ENCODE data around the gene CDKN1A. TPM values are rescaled to one million over a fixed set of nuclear protein-coding genes. Genes with fewer than 3 reads are reported as not detected.

The CDKN1A gene
- total and polyA plus RNA-seq, 9 donors: 82.1 to 305 (median 134) TPM

DNA sequence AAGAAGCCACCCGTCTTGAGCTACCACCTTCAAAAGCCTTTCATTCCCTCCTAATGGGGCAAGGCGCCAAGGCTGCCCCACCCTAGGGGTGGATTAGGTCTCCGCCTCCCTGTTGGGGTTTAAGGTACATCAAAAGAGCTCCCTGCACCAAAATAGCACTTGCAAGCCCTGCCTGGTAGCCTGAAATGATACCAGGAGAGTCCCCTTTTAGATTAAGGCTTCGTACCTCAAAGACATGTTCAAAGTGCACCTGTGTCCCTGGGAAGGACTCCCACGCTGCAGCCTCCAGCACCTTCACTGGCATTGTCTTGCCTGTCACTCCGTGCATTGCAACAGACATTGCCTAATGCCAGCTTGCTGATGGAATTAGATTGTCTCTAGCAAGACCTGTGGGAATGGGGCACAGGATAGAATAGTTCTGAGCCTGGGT, 15.7 kb upstream of the CDKN1A start:
- no peak for DNase-seq
- no peaks in the 10 kb centered on the region for H3K36me3 ChIP-seq
- peaks cover 19% of the 10 kb centered on the region for H3K4me1 ChIP-seq (ENCODE audit: insufficient read depth)
- no peak overlapping the region for H3K27ac ChIP-seq
- no peaks in the 10 kb centered on the region for H3K9me3 ChIP-seq
- 89 to 92% (median 90%) methylated on average over 6 of the region's 6 CpGs for WGBS, 3 donors
- TF ChIP-seq, protein P1, sequence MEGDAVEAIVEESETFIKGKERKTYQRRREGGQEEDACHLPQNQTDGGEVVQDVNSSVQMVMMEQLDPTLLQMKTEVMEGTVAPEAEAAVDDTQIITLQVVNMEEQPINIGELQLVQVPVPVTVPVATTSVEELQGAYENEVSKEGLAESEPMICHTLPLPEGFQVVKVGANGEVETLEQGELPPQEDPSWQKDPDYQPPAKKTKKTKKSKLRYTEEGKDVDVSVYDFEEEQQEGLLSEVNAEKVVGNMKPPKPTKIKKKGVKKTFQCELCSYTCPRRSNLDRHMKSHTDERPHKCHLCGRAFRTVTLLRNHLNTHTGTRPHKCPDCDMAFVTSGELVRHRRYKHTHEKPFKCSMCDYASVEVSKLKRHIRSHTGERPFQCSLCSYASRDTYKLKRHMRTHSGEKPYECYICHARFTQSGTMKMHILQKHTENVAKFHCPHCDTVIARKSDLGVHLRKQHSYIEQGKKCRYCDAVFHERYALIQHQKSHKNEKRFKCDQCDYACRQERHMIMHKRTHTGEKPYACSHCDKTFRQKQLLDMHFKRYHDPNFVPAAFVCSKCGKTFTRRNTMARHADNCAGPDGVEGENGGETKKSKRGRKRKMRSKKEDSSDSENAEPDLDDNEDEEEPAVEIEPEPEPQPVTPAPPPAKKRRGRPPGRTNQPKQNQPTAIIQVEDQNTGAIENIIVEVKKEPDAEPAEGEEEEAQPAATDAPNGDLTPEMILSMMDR (IDR thresholded peaks at IDR 0.05): no peak
- TF ChIP-seq EP300 (IDR thresholded peaks at IDR 0.05) (no peak), POLR2A (IDR thresholded peaks at IDR 0.05) (no peak)
- intact Hi-C loops (cut with DNase I): no loop called here
- H3K27me3 ChIP-seq: no peaks in the 10 kb centered on the region
- H3K4me3 ChIP-seq: no peak overlapping the region

- no peaks in the 10 kb centered on the region for H3K36me3 ChIP-seq
- intact Hi-C loops (cut with DNase I): no loop called here
- TF ChIP-seq POLR2A (IDR thresholded peaks at IDR 0.05) (no peak), EP300 (IDR thresholded peaks at IDR 0.05) (no peak)
- TF ChIP-seq, protein P1 (IDR thresholded peaks at IDR 0.05): no peak
- no peak overlapping the region for H3K4me3 ChIP-seq
- H3K27me3 ChIP-seq: no peaks in the 10 kb centered on the region
- no peak for DNase-seq
- 73 to 80% (median 79%) methylated on average over 4 of the region's 4 CpGs for WGBS, 3 donors
- H3K27ac ChIP-seq: no peak overlapping the region
- peaks cover 21% of the 10 kb centered on the region for H3K4me1 ChIP-seq (ENCODE audit: insufficient read depth)
- H3K9me3 ChIP-seq: no peaks in the 10 kb centered on the region
Measured at GRCh38 chr6:36663504-36664446, 14.7 kb upstream of the CDKN1A start.

DNA sequence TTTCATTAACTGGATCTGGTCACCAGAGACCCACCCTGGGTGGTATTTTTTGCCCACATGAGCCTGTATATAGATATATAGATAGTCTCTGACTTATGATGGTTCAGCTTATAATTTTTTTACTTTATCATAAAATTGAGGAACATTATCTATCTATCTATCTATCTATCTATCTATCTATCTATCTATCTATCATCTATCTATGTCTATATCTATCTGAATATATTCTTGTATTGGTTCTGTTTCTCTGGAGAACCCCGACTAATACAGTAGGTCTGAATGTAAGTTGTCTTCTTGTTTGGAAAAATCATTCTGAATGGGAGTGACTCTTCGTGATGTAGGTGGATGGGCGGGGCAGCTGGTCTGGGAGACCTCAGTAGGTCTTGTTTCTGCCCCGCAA, 13.3 kb upstream of the CDKN1A start:
- TF ChIP-seq EP300 (IDR thresholded peaks at IDR 0.05): no peak
- TF ChIP-seq, protein P1 (IDR thresholded peaks at IDR 0.05): no peak
- no peak for TF ChIP-seq POLR2A (IDR thresholded peaks at IDR 0.05)
- intact Hi-C loops (cut with DNase I): no loop called here
- Histone ChIP-seq H3K9me3 (no peaks in the 10 kb centered on the region), H3K36me3 (no peaks in the 10 kb centered on the region), H3K27ac (no peak overlapping the region), H3K27me3 (no peaks in the 10 kb centered on the region), H3K4me1 (ENCODE audit: insufficient read depth) (peaks cover 24% of the 10 kb centered on the region), H3K4me3 (no peak overlapping the region)
- WGBS, 3 donors: 86 to 96% (median 94%) methylated on average over 4 of the region's 4 CpGs
- no peak for DNase-seq

GRCh38 chr6:36666287-36666686, 12.2 kb upstream of the CDKN1A start:
- peak overlapping the region; percentile 60 to 89 for H3K27ac ChIP-seq
- no peaks in the 10 kb centered on the region for H3K27me3 ChIP-seq
- no peaks in the 10 kb centered on the region for H3K36me3 ChIP-seq
- intact Hi-C loops (cut with DNase I): no loop called here
- no peak overlapping the region for H3K4me3 ChIP-seq
- H3K9me3 ChIP-seq: no peaks in the 10 kb centered on the region
- 81 to 96% (median 92%) methylated on average over 2 of the region's 2 CpGs for WGBS, 3 donors
- TF ChIP-seq POLR2A (IDR thresholded peaks at IDR 0.05) (no peak), EP300 (IDR thresholded peaks at IDR 0.05) (no peak)
- TF ChIP-seq, protein P1 (IDR thresholded peaks at IDR 0.05): no peak
- peaks cover 18% of the 10 kb centered on the region for H3K4me1 ChIP-seq (ENCODE audit: insufficient read depth)
- DNase-seq: no peak

All from ovary (tissue), 9 donors.